GM23338 (cell line): Measurements from ENCODE around the gene HMCN2. TPM values are rescaled to one million over a fixed set of nuclear protein-coding genes. Genes with fewer than 3 reads are reported as not detected.

Experiments used
- ATAC-seq: fragments of 200-7000 bp; cut with Tn5 transposase; 3 replicates; pipeline ENCODE4 v1.9.1; 2020
- DNase-seq: peaks from one replicate; pipeline ENCODE4 v3.0.0-alpha.2; 2015; ENCODE audit warnings: low spot score
- H2AFZ ChIP-seq: fragments of 200-600 bp; sonication (generic); 2 replicates; pipeline ENCODE4 v1.8.0; 2016; ENCODE audit warnings: antibody characterized with exemption, mild to moderate bottlenecking, moderate library complexity
- H3F3A ChIP-seq: fragments of 200-600 bp; sonication (generic); replicated peaks from 2 replicates; pipeline ENCODE4 v1.8.0; 2017; ENCODE audit warnings: antibody characterized with exemption, mixed run types, low read depth
- H3K27ac ChIP-seq: fragments of 200-600 bp; sonication (generic); 2 replicates; pipeline ENCODE4 v1.6.1; 2016; ENCODE audit warnings: low read depth
- H3K27me3 ChIP-seq: fragments of 200-600 bp; sonication (generic); 2 replicates; pipeline ENCODE4 v1.8.0; 2016; ENCODE audit warnings: mild to moderate bottlenecking, mixed run types, moderate library complexity; ENCODE audit not compliant: insufficient read depth
- H3K36me3 ChIP-seq: fragments of 200-600 bp; sonication (generic); 2 replicates; pipeline ENCODE4 v1.8.0; 2016; ENCODE audit warnings: mild to moderate bottlenecking; ENCODE audit not compliant: insufficient read depth
- H3K4me1 ChIP-seq: fragments of 200-600 bp; sonication (generic); 2 replicates; pipeline ENCODE4 v1.8.0; 2016; ENCODE audit warnings: mild to moderate bottlenecking, moderate library complexity; ENCODE audit not compliant: insufficient read depth
- H3K4me2 ChIP-seq: fragments of 200-600 bp; sonication (generic); 2 replicates; pipeline ENCODE4 v1.7.1; 2017; ENCODE audit warnings: mixed run types
- H3K4me3 ChIP-seq: fragments of 200-600 bp; sonication (generic); 2 replicates; pipeline ENCODE4 v1.6.1; 2016; ENCODE audit warnings: mixed run types
- H3K79me2 ChIP-seq: fragments of 200-600 bp; sonication (generic); replicated peaks from 2 replicates; pipeline ENCODE4 v1.8.0; 2017; ENCODE audit warnings: mild to moderate bottlenecking; ENCODE audit not compliant: insufficient read depth
- H3K9me2 ChIP-seq: fragments of 200-600 bp; sonication (generic); 2 replicates; pipeline ENCODE4 v1.8.0; 2017; ENCODE audit not compliant: insufficient read depth
- H4K20me1 ChIP-seq: fragments of 200-600 bp; sonication (generic); replicated peaks from 2 replicates; pipeline ENCODE4 v1.8.0; 2017; ENCODE audit warnings: mild to moderate bottlenecking; ENCODE audit not compliant: insufficient read depth
- H3K27ac Mint-ChIP-seq: 2 replicates; pipeline ENCODE4 v1.8.0; 2020; ENCODE audit warnings: inconsistent platforms, mild to moderate bottlenecking, moderate library complexity, mixed read lengths
- H3K27me3 Mint-ChIP-seq: 3 replicates; pipeline ENCODE4 v1.8.0; 2022; ENCODE audit warnings: low read depth, mild to moderate bottlenecking, moderate library complexity, mixed read lengths, inconsistent platforms; ENCODE audit not compliant: insufficient read depth, poor library complexity
- H3K36me3 Mint-ChIP-seq: 3 replicates; pipeline ENCODE4 v1.8.0; 2021; ENCODE audit warnings: low read depth, mild to moderate bottlenecking, inconsistent platforms, moderate library complexity, mixed read lengths
- H3K4me1 Mint-ChIP-seq: 3 replicates; pipeline ENCODE4 v1.8.0; 2020; ENCODE audit warnings: mild to moderate bottlenecking, inconsistent platforms, mixed read lengths
- H3K4me3 Mint-ChIP-seq: 3 replicates; pipeline ENCODE4 v1.8.0; 2021; ENCODE audit warnings: moderate library complexity, mild to moderate bottlenecking, inconsistent platforms, mixed read lengths
- H3K9me3 Mint-ChIP-seq: 3 replicates; pipeline ENCODE4 v1.8.0; 2020; ENCODE audit warnings: moderate library complexity, mild to moderate bottlenecking, inconsistent platforms, mixed read lengths
- CREB1 ChIP-seq: fragments of 250-450 bp; sonication (Bioruptor Pico); IDR thresholded peaks from 2 replicates; pipeline ENCODE4 v1.5.0; 2020; ENCODE audit warnings: low read depth, mild to moderate bottlenecking, moderate library complexity
- CTCF ChIP-seq, 2 experiments: fragments of 200-600 bp in 1 of 2; sonication (generic) in 1 of 2; conservative IDR thresholded peaks; 2 replicates each; pipeline versions ENCODE4 v1.5.1 to v1.6.1; 2016 to 2017; ENCODE audit warnings: antibody characterized with exemption in 2 of 2, low read depth in 2 of 2, mild to moderate bottlenecking in 2 of 2, moderate library complexity in 1 of 2
- ETS1 ChIP-seq: IDR thresholded peaks from 2 replicates; pipeline ENCODE4 v1.6.1; 2016; ENCODE audit warnings: antibody characterized with exemption
- EZH2 ChIP-seq: fragments of 200-600 bp; sonication (generic); IDR thresholded peaks from one replicate; pipeline ENCODE4 v1.8.0; 2017; ENCODE audit warnings: antibody characterized with exemption, mild to moderate bottlenecking, low read depth; ENCODE audit not compliant: unreplicated experiment
- EZH2phosphoT487 ChIP-seq: fragments of 200-600 bp; sonication (generic); IDR thresholded peaks from one replicate; pipeline ENCODE4 v1.8.1; 2018; ENCODE audit warnings: antibody characterized with exemption; ENCODE audit not compliant: unreplicated experiment
- JUNB ChIP-seq: IDR thresholded peaks from one replicate; pipeline ENCODE4 v1.6.1; 2016; ENCODE audit warnings: antibody characterized with exemption; ENCODE audit not compliant: unreplicated experiment
- NANOG ChIP-seq: IDR thresholded peaks from 2 replicates; pipeline ENCODE4 v1.6.1; 2016; ENCODE audit warnings: antibody characterized with exemption, borderline replicate concordance
- POLR2AphosphoS5 ChIP-seq: IDR thresholded peaks from 2 replicates; pipeline ENCODE4 v1.6.1; 2016; ENCODE audit warnings: antibody characterized with exemption, low read depth
- REST ChIP-seq: IDR thresholded peaks from one replicate; pipeline ENCODE4 v1.6.1; 2018; ENCODE audit warnings: antibody characterized with exemption; ENCODE audit not compliant: unreplicated experiment
- STAT1 ChIP-seq: IDR thresholded peaks from one replicate; pipeline ENCODE4 v1.6.1; 2016; ENCODE audit warnings: antibody characterized with exemption; ENCODE audit not compliant: unreplicated experiment
- ZNF114 ChIP-seq: fragments of 250-450 bp; sonication (Bioruptor Pico); IDR thresholded peaks from 2 replicates; pipeline ENCODE4 v1.5.0; 2020; ENCODE audit warnings: mild to moderate bottlenecking, moderate library complexity
- ZNF331 ChIP-seq: fragments of 250-450 bp; sonication (Bioruptor Pico); IDR thresholded peaks from 2 replicates; pipeline ENCODE4 v1.5.0; 2020; ENCODE audit warnings: low read depth, mild to moderate bottlenecking, moderate library complexity
- polyA plus RNA-seq: library from polyadenylated mRNA; unstranded; fragments of >200 nt; fragmentation: Nextera tagmentation; extraction: Ambion mirVana; gene quantifications from 2 replicates; pipeline ENCODE4 v1.2.1, GENCODE V29; 2016
- total RNA-seq: library from RNA; depleted of rRNA; stranded (reverse); fragments of >200 nt; shearing (Covaris generic); gene quantifications from 2 replicates; pipeline ENCODE4 v1.2.3, GENCODE V29; 2014

The HMCN2 gene
- total and polyA plus RNA-seq, 2 experiments from 2014 or later: 1.3 to 4.7 TPM

DNA sequence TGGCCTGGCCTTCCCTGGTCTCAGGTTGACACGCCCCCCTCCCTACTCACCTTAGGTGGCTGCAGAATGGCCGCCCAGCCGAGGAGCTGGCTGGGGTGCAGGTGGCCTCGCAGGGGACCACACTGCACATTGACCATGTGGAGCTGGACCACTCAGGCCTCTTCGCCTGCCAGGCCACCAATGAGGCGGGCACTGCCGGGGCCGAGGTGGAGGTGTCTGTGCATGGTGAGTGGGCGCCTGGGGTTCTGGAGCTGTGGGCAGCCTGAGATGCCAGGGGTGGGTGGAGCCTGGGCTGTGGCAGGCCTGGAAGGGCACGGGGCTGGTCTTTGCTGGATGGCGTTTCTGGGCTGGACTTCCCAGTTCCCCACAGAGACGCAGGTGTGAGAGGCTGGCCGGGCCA is 90.5 kb downstream of the HMCN2 start:
- Histone ChIP-seq H3K4me2 (no peak overlapping the region), H3K4me3 (no peak overlapping the region), H2AFZ (no peak overlapping the region), H3K27me3 (no peaks in the 10 kb centered on the region), H3K79me2 (no peaks in the 10 kb centered on the region), H4K20me1 (no peaks in the 10 kb centered on the region), H3K4me1 (no peaks in the 10 kb centered on the region), H3K27ac (no peak overlapping the region), H3F3A (no peaks in the 10 kb centered on the region), H3K36me3 (no peaks in the 10 kb centered on the region), H3K9me2 (0 out of 2 replicates have a peak, but pooled peaks cover 2% of the 10 kb centered on the region)
- H3K9me3 Mint-ChIP-seq: no peaks in the 10 kb centered on the region; the same call in 2 of the 3 replicates
- no peaks in the 10 kb centered on the region; the same call in 2 of the 3 replicates for H3K4me1 Mint-ChIP-seq
- H3K27ac Mint-ChIP-seq: no peak overlapping the region
- H3K4me3 Mint-ChIP-seq: no peak overlapping the region
- peaks cover 14% of the 10 kb centered on the region for H3K27me3 Mint-ChIP-seq
- TF ChIP-seq EZH2: no peak
- TF ChIP-seq ZNF114: no peak
- TF ChIP-seq JUNB: no peak
- TF ChIP-seq EZH2phosphoT487: no peak
- TF ChIP-seq STAT1: no peak
- no peak for TF ChIP-seq CTCF (conservative IDR thresholded peaks at IDR 0.05; ENCODE audit: low read depth in 2 of 2)
- no peak for TF ChIP-seq POLR2AphosphoS5
- TF ChIP-seq CREB1 (CRISPR knock-in tag): no peak
- no peak for TF ChIP-seq ETS1
- no peak for TF ChIP-seq ZNF331 (CRISPR knock-in tag)
- no peak for TF ChIP-seq REST
- TF ChIP-seq NANOG: no peak
- DNase-seq (no peak), ATAC-seq (no peak)
- peaks cover 25% of the 10 kb centered on the region for H3K36me3 Mint-ChIP-seq
